ENCODE results near the gene YTHDC1. TPM values are rescaled to one million over a fixed set of nuclear protein-coding genes. Genes with fewer than 3 reads are reported as not detected.
A peak's percentile ranks its signal among the peaks of the same experiment; 100 is the strongest.

Gene YTHDC1
- total RNA-seq, 1 donor from 2014 or later = 52.6 TPM

- no peak for ATAC-seq
Observed at GRCh38 chr4:68358988-68359387, 9.1 kb upstream of the YTHDC1 start.

- ATAC-seq = no peak
Observed at GRCh38 chr4:68352791-68353190, 2.9 kb upstream of the YTHDC1 start.

GRCh38 chr4:68349279-68349648 is 626 bp downstream of the YTHDC1 start:
- peak; percentile 1 for ATAC-seq

GRCh38 chr4:68348577-68348976 is 1.3 kb downstream of the YTHDC1 start:
- ATAC-seq = no peak

- no peak for ATAC-seq
Observed at GRCh38 chr4:68347845-68348244, 2.0 kb downstream of the YTHDC1 start.

- ATAC-seq = peak; percentile 60
Observed at GRCh38 chr4:68346461-68346860, 3.4 kb downstream of the YTHDC1 start.

GRCh38 chr4:68344785-68345184 is 5.1 kb downstream of the YTHDC1 start:
- no peak for ATAC-seq

- no peak for ATAC-seq
Observed at GRCh38 chr4:68344049-68344448, 5.8 kb downstream of the YTHDC1 start.

- ATAC-seq = peak; percentile 39
Observed at GRCh38 chr4:68342134-68342533, 7.8 kb downstream of the YTHDC1 start.

GRCh38 chr4:68338625-68339024 is 11.3 kb downstream of the YTHDC1 start:
- ATAC-seq = no peak

GRCh38 chr4:68337522-68337921 is 12.4 kb downstream of the YTHDC1 start:
- ATAC-seq = no peak

- no peak for ATAC-seq
Observed at GRCh38 chr4:68337004-68337403, 12.9 kb downstream of the YTHDC1 start.

- ATAC-seq = no peak
Observed at GRCh38 chr4:68336530-68336929, 13.4 kb downstream of the YTHDC1 start.

GRCh38 chr4:68326141-68326540 is 23.7 kb downstream of the YTHDC1 start:
- no peak for ATAC-seq

GRCh38 chr4:68324519-68325262 is 25.2 kb downstream of the YTHDC1 start:
- no peak for ATAC-seq

GRCh38 chr4:68319040-68319439 is 30.9 kb downstream of the YTHDC1 start:
- ATAC-seq = no peak

- no peak for ATAC-seq
Observed at GRCh38 chr4:68316193-68316969, 33.5 kb downstream of the YTHDC1 start.

GRCh38 chr4:68310651-68311247 is 39.1 kb downstream of the YTHDC1 start:
- ATAC-seq = no peak

GRCh38 chr4:68304731-68305130 is 45.2 kb downstream of the YTHDC1 start:
- ATAC-seq = no peak

GRCh38 chr4:68299492-68300457 is 50.1 kb downstream of the YTHDC1 start:
- peak; percentile 41 for ATAC-seq

GRCh38 chr4:68297137-68297536 is 52.8 kb downstream of the YTHDC1 start:
- ATAC-seq = no peak

- ATAC-seq = no peak
Observed at GRCh38 chr4:68291256-68291655, 58.6 kb downstream of the YTHDC1 start.

GRCh38 chr4:68288393-68288740 is 61.5 kb downstream of the YTHDC1 start:
- ATAC-seq = no peak

All from esophagus mucosa (tissue), 1 donor.